ENCODE measurements around the gene MEIOC. TPM values are rescaled to one million over a fixed set of nuclear protein-coding genes. Genes with fewer than 3 reads are reported as not detected.
A peak's percentile ranks its signal among the peaks of the same experiment; 100 is the strongest.

MEIOC gene
- total and polyA plus RNA-seq, 9 of the 15 experiments (the other 6 are each of a cell fraction or from before 2014, with no cell fraction given): 0.04 to 0.23 (median 0.06) TPM; not detected in 5

DNA sequence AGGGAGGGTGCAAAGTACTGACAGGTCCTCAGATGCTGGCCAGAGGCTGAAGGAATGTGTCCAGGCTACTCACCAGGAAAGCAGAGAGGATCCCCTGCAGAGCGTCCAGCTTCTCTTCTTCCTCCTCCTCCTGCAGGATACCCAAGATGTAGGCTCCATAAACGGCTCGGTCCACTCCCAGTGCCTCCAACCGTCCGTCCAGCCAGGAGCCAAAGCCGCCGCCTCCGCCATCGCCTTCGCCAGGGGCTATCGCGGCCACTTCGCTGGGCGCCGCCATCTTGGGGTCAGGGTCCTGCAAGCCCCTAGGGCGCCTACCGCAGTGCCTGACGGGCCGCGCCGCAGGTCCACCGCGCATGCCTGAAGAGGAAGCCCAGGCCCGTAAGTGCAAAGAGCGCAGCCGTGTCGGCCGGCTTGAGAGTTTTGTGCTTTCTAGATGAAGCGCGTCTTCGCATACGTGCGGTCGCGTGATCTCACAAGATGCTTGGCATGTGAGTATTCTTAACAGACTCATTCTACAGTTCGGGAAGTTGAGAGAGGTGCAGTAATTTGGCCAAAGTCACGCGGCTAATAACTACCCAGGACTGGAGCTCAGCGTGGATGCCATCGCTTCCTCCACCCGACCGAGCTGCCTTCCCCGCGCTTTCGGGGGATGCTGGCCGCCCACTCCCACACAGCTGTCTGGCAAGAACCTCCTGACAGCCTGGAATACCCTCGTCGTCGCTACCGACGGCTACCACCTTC is 33.4 kb downstream of the MEIOC start, which contains the start of gene CCDC43:
Gene CCDC43 (minus strand): TSS at position 300 of the 741 bp plus-strand sequence. CDS start 23 bp downstream, at position 277.
- Histone ChIP-seq H3K4me2 (ENCODE audit: insufficient read depth, low read length) (peak within 1 kb of the TSS; percentile 88), H3K9me1 (ENCODE audit: control insufficient read depth, insufficient read depth, low read length) (no peaks in the 10 kb centered on the region), H3K79me2 (ENCODE audit: control insufficient read depth, insufficient read depth, low read length) (peaks cover 15% of the 10 kb centered on the region), H4K20me1 (replicated peaks; ENCODE audit: control insufficient read depth, insufficient read depth, low read length) (no peaks in the 10 kb centered on the region), H3K27me3 (ENCODE audit: control insufficient read depth in 2 of 2, insufficient read depth in 2 of 2, low read length in 2 of 2) (no peaks in the 10 kb centered on the region), H2AFZ (ENCODE audit: low read depth, low read length) (peak within 1 kb of the TSS; percentile 97), H3K4me1 (replicated peaks in 1 of 2; ENCODE audit: control insufficient read depth in 2 of 2, insufficient read depth in 2 of 2, low read length in 2 of 2) (peaks cover 8 to 11% of the 10 kb centered on the region in 2 experiments; a peak in 4 of 5 replicates), H3K4me3 (peak within 1 kb of the TSS; percentile 53), H3K9ac (ENCODE audit: insufficient read depth in 1 of 2, low read depth in 2 of 2, low read length in 2 of 2) (peak within 1 kb of the TSS; percentile 82 to 95), H3K36me3 (ENCODE audit: control insufficient read depth, insufficient read depth, low read length) (peaks cover 6% of the 10 kb centered on the region; the same call in 1 of the 3 replicates), H3K9me3 (replicated peaks; ENCODE audit: control insufficient read depth, insufficient read depth, low read depth, low read length) (no peaks in the 10 kb centered on the region), H3K27ac (ENCODE audit: extremely low read depth, low read depth, low read length) (peak within 1 kb of the TSS; percentile 81)
- ChIA-PET POLR2A (interaction anchor here (0.7 to 1.5 kb wide), 9 partner anchors 8 to 244 kb away, joined by 3 to 5 read pairs (median 4); partner anchors contain the start of gene DBF4B), CTCF (ENCODE audit: low intra/inter-chr PET ratio) (interaction anchor here (0.6 kb wide), 1 partner anchor 34 kb away, joined by 4 read pairs; no protein-coding TSS in a partner anchor)
- in situ Hi-C loops (cut with MboI) (no loop called here), intact Hi-C loops (cut with micrococcal nuclease) (no loop called here)
- DNase-seq (ENCODE audit: extremely low read depth in 1 of 4, low spot score in 3 of 4) (peak; percentile 93 to 96 (median 94)), FAIRE-seq (no peak), ATAC-seq (peak; percentile 97)
- 2% methylated on average over 39 of the region's 51 CpGs for WGBS (ENCODE audit: insufficient coverage, low coverage, missing lambda C conversion rate)
- BruUV-seq (replicated peaks): TSS peak; percentile 95
- TF ChIP-seq GABPB1 (CRISPR knock-in tag; IDR thresholded peaks at IDR 0.05) (peak; percentile 64), ETV6 (IDR thresholded peaks at IDR 0.05; ENCODE audit: borderline replicate concordance in 1 of 2, low read depth in 2 of 2, low read length in 1 of 2) (no peak), ETV6 (CRISPR knock-in tag; IDR thresholded peaks at IDR 0.05; ENCODE audit: borderline replicate concordance) (peak; percentile 69; the same call in 1 of the 2 replicates), PHF20 (IDR thresholded peaks at IDR 0.05; ENCODE audit: partially characterized antibody) (peak; percentile 99), SMC3 (conservative IDR thresholded peaks at IDR 0.05; ENCODE audit: insufficient read depth, low read depth, low read length) (no peak), ZNF431 (CRISPR knock-in tag; IDR thresholded peaks at IDR 0.05) (0 out of 2 replicates have a peak, but pooled peaks have one; percentile 32), ZNF766 (CRISPR knock-in tag; conservative IDR thresholded peaks at IDR 0.05) (no peak; the same call in 1 of the 2 replicates), HNRNPUL1 (IDR thresholded peaks at IDR 0.05; ENCODE audit: low read length) (no peak), XRCC3 (IDR thresholded peaks at IDR 0.05) (no peak), FOXA3 (CRISPR knock-in tag; conservative IDR thresholded peaks at IDR 0.05 in 1 of 2, IDR thresholded peaks at IDR 0.05 in 1 of 2) (0 out of 4 replicates have a peak, but pooled peaks of 1 of the 2 experiments have one; percentile 17)
- TF ChIP-seq, protein P1, sequence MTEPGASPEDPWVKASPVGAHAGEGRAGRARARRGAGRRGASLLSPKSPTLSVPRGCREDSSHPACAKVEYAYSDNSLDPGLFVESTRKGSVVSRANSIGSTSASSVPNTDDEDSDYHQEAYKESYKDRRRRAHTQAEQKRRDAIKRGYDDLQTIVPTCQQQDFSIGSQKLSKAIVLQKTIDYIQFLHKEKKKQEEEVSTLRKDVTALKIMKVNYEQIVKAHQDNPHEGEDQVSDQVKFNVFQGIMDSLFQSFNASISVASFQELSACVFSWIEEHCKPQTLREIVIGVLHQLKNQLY (CRISPR knock-in tag; conservative IDR thresholded peaks at IDR 0.05): 0 out of 4 replicates have a peak, but pooled peaks of 1 of the 2 experiments have one; percentile 19

Data from K562 (cell line).